WTC11 (cell line): Measurements from ENCODE around the gene IVNS1ABP. TPM values are rescaled to one million over a fixed set of nuclear protein-coding genes. Genes with fewer than 3 reads are reported as not detected.

ENCODE experiments used
- ATAC-seq: fragments of 200-7000 bp; cut with Tn5 transposase; 2 replicates; pipeline ENCODE4 v1.10.0; 2021; ENCODE audit warnings: mild to moderate bottlenecking, moderate library complexity
- CTCF ChIA-PET: fragments of 300-600 bp; sonication (Branson Sonifier 250); formaldehyde crosslinking; loops from one replicate; lab custom pipeline; 2021; ENCODE audit warnings: antibody characterized with exemption; lab: Charles Lee
- POLR2A ChIA-PET: fragments of 350-600 bp; sonication (Branson Sonifier 250); formaldehyde crosslinking; loops from one replicate; lab custom pipeline; 2021; ENCODE audit warnings: antibody characterized with exemption; lab: Charles Lee
- DNase-seq: peaks from one replicate; pipeline ENCODE4 v3.0.0; 2021; ENCODE audit warnings: low spot score
- H3K27ac Mint-ChIP-seq: 2 replicates; pipeline ENCODE4 v1.8.0; 2021; ENCODE audit warnings: mixed read lengths
- H3K27me3 Mint-ChIP-seq: 2 replicates; pipeline ENCODE4 v1.8.0; 2021; ENCODE audit warnings: low read depth, mild to moderate bottlenecking, moderate library complexity, mixed read lengths
- H3K36me3 Mint-ChIP-seq: 2 replicates; pipeline ENCODE4 v1.8.0; 2021; ENCODE audit warnings: mixed read lengths
- H3K4me1 Mint-ChIP-seq: 2 replicates; pipeline ENCODE4 v1.8.0; 2022; ENCODE audit warnings: mixed read lengths
- H3K4me3 Mint-ChIP-seq: 2 replicates; pipeline ENCODE4 v1.8.0; 2021; ENCODE audit warnings: mild to moderate bottlenecking, moderate library complexity, mixed read lengths
- H3K9me3 Mint-ChIP-seq: 2 replicates; pipeline ENCODE4 v1.8.0; 2021; ENCODE audit warnings: mixed read lengths
- CREM ChIP-seq: sonication (generic); formaldehyde crosslinking; IDR thresholded peaks from 2 replicates; pipeline ENCODE4 v1.8.1; 2022; ENCODE audit warnings: mild to moderate bottlenecking, missing genetic modification reagents, moderate library complexity
- EMX1 ChIP-seq: fragments of 250-450 bp; sonication (Bioruptor Pico); IDR thresholded peaks from 2 replicates; pipeline ENCODE4 v1.8.0; 2021; ENCODE audit warnings: mild to moderate bottlenecking
- FOXJ3 ChIP-seq: sonication (generic); formaldehyde crosslinking; IDR thresholded peaks from 2 replicates; pipeline ENCODE4 v1.9.0; 2021; ENCODE audit warnings: missing genetic modification reagents, mild to moderate bottlenecking, borderline replicate concordance
- IRF2 ChIP-seq: sonication (generic); formaldehyde crosslinking; IDR thresholded peaks from 2 replicates; pipeline ENCODE4 v1.8.0; 2022; ENCODE audit warnings: low read depth, missing genetic modification reagents, borderline replicate concordance
- KAT7 ChIP-seq: sonication (generic); formaldehyde crosslinking; IDR thresholded peaks from 2 replicates; pipeline ENCODE4 v1.8.1; 2023; ENCODE audit warnings: missing genetic modification reagents, mild to moderate bottlenecking, borderline replicate concordance
- PRRX2 ChIP-seq: fragments of 250-450 bp; sonication (Bioruptor Pico); IDR thresholded peaks from 2 replicates; pipeline ENCODE4 v1.8.0; 2021; ENCODE audit warnings: mild to moderate bottlenecking
- SMAD4 ChIP-seq: sonication (generic); formaldehyde crosslinking; IDR thresholded peaks from 2 replicates; pipeline ENCODE4 v1.8.0; 2022; ENCODE audit warnings: mild to moderate bottlenecking, missing genetic modification reagents
- TP53 ChIP-seq: sonication (generic); formaldehyde crosslinking; IDR thresholded peaks from 2 replicates; pipeline ENCODE4 v1.8.1; 2023; ENCODE audit warnings: mild to moderate bottlenecking, missing genetic modification reagents
- total RNA-seq: library from RNA; stranded (reverse); gene quantifications from 3 replicates; pipeline ENCODE4 v1.2.3, GENCODE V29; 2021
- TF ChIP-seq, protein P1 (sequence below): sonication (generic); formaldehyde crosslinking; IDR thresholded peaks from 2 replicates; pipeline ENCODE4 v1.8.1; 2023; ENCODE audit warnings: mild to moderate bottlenecking, missing genetic modification reagents, moderate library complexity
- TF ChIP-seq, protein P2 (sequence below): fragments of 250-450 bp; sonication (Bioruptor Pico); IDR thresholded peaks from 2 replicates; pipeline ENCODE4 v1.9.0; 2021; ENCODE audit warnings: mild to moderate bottlenecking, borderline replicate concordance
- TF ChIP-seq, protein P3 (sequence below): sonication (generic); formaldehyde crosslinking; IDR thresholded peaks from 2 replicates; pipeline ENCODE4 v1.8.0; 2022; ENCODE audit warnings: mild to moderate bottlenecking, missing genetic modification reagents
- TF ChIP-seq, protein P4 (sequence below): sonication (generic); formaldehyde crosslinking; IDR thresholded peaks from 2 replicates; pipeline ENCODE4 v1.8.1; 2023; ENCODE audit warnings: mild to moderate bottlenecking, missing genetic modification reagents, moderate library complexity
- TF ChIP-seq, protein P5 (sequence below): sonication (generic); formaldehyde crosslinking; conservative IDR thresholded peaks from 2 replicates; pipeline ENCODE4 v1.8.1; 2022; ENCODE audit warnings: mild to moderate bottlenecking, missing genetic modification reagents
- TF ChIP-seq, protein P6 (sequence below): sonication (generic); formaldehyde crosslinking; IDR thresholded peaks from 2 replicates; pipeline ENCODE4 v1.8.0; 2023; ENCODE audit warnings: missing genetic modification reagents, mild to moderate bottlenecking, borderline replicate concordance
- TF ChIP-seq, protein P7 (sequence below): sonication (generic); formaldehyde crosslinking; IDR thresholded peaks from 2 replicates; pipeline ENCODE4 v1.8.1; 2022; ENCODE audit warnings: mild to moderate bottlenecking, missing genetic modification reagents, moderate library complexity, borderline replicate concordance
- TF ChIP-seq, protein P8 (sequence below): fragments of 250-450 bp; sonication (Bioruptor Pico); conservative IDR thresholded peaks from 2 replicates; pipeline ENCODE4 v1.9.0; 2021; ENCODE audit warnings: mild to moderate bottlenecking

The IVNS1ABP gene
- total RNA-seq, 1 experiment from 2014 or later, result 159 TPM

DNA sequence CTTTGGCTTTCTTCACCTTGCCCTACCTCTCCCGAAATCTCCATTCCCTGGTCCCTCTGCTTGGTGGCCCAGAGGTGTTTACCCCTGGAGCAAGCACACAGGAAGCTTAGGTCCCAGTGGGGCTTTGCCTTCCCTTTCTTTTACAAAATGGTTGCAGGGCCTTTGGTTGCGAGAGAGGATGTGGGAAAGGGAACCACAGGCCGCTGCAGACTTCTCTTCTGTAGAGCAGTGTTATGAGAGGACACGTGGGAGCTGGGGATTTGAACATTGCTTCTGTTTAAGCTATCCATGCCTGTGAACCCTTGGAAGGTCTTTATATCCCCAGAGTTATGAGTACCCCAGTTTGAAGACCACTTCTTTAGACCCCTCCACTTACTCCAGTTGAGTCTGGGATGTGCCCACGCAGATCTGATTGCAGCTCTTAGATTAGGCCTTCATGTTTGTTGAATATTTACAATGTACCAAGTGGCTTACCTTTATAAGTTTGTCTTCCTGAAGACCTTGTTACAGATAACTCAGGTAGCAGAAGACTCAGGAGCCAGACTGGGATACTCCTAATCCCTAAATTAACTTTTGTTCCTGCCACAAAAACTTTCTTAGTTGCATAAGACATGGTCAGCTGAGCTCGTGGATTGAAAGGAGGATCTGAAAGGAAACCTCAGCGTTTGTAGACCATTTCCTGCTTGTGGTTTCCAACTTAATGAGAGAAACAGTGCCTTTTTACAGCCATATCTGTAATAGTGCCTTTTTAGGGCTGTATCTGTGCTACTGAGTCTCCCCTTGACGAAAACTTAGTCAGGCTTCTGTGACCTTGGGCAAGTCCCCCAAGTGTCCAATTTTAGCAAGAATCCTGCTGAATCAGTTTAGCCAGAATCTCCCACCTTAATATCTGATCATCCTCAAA, 21.9 kb upstream of the IVNS1ABP start:
- Mint-ChIP-seq H3K4me3 (no peak overlapping the region), H3K36me3 (no peaks in the 10 kb centered on the region), H3K9me3 (peaks cover 11% of the 10 kb centered on the region), H3K27me3 (no peaks in the 10 kb centered on the region), H3K4me1 (peaks cover 24% of the 10 kb centered on the region), H3K27ac (no peak overlapping the region; the same call in 1 of the 2 replicates)
- CTCF ChIA-PET, result interaction anchor here (0.7 kb wide), 1 partner anchor 221 kb away, joined by 3 read pairs; no protein-coding TSS in a partner anchor
- POLR2A ChIA-PET, result no interaction called here
- DNase-seq (no peak), ATAC-seq (peak; percentile 24; the same call in 1 of the 2 replicates)
- TF ChIP-seq TP53 (CRISPR knock-in tag) (no peak), KAT7 (no peak), FOXJ3 (CRISPR knock-in tag) (no peak), SMAD4 (CRISPR knock-in tag) (no peak)
- TF ChIP-seq, protein P1, sequence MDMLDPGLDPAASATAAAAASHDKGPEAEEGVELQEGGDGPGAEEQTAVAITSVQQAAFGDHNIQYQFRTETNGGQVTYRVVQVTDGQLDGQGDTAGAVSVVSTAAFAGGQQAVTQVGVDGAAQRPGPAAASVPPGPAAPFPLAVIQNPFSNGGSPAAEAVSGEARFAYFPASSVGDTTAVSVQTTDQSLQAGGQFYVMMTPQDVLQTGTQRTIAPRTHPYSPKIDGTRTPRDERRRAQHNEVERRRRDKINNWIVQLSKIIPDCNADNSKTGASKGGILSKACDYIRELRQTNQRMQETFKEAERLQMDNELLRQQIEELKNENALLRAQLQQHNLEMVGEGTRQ, result no peak
- TF ChIP-seq, protein P2, sequence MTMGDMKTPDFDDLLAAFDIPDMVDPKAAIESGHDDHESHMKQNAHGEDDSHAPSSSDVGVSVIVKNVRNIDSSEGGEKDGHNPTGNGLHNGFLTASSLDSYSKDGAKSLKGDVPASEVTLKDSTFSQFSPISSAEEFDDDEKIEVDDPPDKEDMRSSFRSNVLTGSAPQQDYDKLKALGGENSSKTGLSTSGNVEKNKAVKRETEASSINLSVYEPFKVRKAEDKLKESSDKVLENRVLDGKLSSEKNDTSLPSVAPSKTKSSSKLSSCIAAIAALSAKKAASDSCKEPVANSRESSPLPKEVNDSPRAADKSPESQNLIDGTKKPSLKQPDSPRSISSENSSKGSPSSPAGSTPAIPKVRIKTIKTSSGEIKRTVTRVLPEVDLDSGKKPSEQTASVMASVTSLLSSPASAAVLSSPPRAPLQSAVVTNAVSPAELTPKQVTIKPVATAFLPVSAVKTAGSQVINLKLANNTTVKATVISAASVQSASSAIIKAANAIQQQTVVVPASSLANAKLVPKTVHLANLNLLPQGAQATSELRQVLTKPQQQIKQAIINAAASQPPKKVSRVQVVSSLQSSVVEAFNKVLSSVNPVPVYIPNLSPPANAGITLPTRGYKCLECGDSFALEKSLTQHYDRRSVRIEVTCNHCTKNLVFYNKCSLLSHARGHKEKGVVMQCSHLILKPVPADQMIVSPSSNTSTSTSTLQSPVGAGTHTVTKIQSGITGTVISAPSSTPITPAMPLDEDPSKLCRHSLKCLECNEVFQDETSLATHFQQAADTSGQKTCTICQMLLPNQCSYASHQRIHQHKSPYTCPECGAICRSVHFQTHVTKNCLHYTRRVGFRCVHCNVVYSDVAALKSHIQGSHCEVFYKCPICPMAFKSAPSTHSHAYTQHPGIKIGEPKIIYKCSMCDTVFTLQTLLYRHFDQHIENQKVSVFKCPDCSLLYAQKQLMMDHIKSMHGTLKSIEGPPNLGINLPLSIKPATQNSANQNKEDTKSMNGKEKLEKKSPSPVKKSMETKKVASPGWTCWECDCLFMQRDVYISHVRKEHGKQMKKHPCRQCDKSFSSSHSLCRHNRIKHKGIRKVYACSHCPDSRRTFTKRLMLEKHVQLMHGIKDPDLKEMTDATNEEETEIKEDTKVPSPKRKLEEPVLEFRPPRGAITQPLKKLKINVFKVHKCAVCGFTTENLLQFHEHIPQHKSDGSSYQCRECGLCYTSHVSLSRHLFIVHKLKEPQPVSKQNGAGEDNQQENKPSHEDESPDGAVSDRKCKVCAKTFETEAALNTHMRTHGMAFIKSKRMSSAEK (CRISPR knock-in tag), result no peak
- TF ChIP-seq, protein P3, sequence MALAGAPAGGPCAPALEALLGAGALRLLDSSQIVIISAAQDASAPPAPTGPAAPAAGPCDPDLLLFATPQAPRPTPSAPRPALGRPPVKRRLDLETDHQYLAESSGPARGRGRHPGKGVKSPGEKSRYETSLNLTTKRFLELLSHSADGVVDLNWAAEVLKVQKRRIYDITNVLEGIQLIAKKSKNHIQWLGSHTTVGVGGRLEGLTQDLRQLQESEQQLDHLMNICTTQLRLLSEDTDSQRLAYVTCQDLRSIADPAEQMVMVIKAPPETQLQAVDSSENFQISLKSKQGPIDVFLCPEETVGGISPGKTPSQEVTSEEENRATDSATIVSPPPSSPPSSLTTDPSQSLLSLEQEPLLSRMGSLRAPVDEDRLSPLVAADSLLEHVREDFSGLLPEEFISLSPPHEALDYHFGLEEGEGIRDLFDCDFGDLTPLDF (CRISPR knock-in tag), result no peak
- TF ChIP-seq, protein P4, sequence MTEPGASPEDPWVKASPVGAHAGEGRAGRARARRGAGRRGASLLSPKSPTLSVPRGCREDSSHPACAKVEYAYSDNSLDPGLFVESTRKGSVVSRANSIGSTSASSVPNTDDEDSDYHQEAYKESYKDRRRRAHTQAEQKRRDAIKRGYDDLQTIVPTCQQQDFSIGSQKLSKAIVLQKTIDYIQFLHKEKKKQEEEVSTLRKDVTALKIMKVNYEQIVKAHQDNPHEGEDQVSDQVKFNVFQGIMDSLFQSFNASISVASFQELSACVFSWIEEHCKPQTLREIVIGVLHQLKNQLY, result no peak
- TF ChIP-seq, protein P5, sequence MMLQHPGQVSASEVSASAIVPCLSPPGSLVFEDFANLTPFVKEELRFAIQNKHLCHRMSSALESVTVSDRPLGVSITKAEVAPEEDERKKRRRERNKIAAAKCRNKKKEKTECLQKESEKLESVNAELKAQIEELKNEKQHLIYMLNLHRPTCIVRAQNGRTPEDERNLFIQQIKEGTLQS, result no peak
- TF ChIP-seq, protein P6, sequence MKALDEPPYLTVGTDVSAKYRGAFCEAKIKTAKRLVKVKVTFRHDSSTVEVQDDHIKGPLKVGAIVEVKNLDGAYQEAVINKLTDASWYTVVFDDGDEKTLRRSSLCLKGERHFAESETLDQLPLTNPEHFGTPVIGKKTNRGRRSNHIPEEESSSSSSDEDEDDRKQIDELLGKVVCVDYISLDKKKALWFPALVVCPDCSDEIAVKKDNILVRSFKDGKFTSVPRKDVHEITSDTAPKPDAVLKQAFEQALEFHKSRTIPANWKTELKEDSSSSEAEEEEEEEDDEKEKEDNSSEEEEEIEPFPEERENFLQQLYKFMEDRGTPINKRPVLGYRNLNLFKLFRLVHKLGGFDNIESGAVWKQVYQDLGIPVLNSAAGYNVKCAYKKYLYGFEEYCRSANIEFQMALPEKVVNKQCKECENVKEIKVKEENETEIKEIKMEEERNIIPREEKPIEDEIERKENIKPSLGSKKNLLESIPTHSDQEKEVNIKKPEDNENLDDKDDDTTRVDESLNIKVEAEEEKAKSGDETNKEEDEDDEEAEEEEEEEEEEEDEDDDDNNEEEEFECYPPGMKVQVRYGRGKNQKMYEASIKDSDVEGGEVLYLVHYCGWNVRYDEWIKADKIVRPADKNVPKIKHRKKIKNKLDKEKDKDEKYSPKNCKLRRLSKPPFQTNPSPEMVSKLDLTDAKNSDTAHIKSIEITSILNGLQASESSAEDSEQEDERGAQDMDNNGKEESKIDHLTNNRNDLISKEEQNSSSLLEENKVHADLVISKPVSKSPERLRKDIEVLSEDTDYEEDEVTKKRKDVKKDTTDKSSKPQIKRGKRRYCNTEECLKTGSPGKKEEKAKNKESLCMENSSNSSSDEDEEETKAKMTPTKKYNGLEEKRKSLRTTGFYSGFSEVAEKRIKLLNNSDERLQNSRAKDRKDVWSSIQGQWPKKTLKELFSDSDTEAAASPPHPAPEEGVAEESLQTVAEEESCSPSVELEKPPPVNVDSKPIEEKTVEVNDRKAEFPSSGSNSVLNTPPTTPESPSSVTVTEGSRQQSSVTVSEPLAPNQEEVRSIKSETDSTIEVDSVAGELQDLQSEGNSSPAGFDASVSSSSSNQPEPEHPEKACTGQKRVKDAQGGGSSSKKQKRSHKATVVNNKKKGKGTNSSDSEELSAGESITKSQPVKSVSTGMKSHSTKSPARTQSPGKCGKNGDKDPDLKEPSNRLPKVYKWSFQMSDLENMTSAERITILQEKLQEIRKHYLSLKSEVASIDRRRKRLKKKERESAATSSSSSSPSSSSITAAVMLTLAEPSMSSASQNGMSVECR, result no peak

DNA sequence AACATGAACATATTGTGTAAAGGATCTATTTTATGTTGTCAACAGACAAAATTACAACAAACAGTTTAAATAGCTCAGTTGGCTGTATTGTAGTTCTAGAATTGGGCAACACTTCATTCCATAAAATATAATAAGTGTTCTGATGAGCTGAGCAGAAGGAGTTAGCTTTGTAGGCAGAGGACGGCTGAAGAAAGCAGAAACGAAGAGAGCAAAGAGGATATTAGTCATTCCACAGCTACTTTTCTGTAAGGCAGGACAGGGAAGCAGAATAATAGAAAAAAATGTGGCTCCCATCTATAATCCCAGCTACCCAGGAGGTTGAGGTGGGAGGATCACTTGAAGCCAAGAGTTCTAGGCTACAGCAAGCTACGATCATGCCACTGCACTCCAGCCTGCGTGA, 20.2 kb upstream of the IVNS1ABP start:
- CTCF ChIA-PET, result interaction anchor here (1.4 to 1.5 kb wide), 2 partner anchors 223 to 259 kb away, joined by 3 to 7 read pairs; no protein-coding TSS in a partner anchor
- TF ChIP-seq, protein P1, result no peak
- TF ChIP-seq EMX1 (CRISPR knock-in tag) (no peak), CREM (CRISPR knock-in tag) (no peak), PRRX2 (CRISPR knock-in tag) (no peak), IRF2 (CRISPR knock-in tag) (no peak)
- TF ChIP-seq, protein P7, sequence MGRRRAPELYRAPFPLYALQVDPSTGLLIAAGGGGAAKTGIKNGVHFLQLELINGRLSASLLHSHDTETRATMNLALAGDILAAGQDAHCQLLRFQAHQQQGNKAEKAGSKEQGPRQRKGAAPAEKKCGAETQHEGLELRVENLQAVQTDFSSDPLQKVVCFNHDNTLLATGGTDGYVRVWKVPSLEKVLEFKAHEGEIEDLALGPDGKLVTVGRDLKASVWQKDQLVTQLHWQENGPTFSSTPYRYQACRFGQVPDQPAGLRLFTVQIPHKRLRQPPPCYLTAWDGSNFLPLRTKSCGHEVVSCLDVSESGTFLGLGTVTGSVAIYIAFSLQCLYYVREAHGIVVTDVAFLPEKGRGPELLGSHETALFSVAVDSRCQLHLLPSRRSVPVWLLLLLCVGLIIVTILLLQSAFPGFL (CRISPR knock-in tag), result no peak
- TF ChIP-seq, protein P8, sequence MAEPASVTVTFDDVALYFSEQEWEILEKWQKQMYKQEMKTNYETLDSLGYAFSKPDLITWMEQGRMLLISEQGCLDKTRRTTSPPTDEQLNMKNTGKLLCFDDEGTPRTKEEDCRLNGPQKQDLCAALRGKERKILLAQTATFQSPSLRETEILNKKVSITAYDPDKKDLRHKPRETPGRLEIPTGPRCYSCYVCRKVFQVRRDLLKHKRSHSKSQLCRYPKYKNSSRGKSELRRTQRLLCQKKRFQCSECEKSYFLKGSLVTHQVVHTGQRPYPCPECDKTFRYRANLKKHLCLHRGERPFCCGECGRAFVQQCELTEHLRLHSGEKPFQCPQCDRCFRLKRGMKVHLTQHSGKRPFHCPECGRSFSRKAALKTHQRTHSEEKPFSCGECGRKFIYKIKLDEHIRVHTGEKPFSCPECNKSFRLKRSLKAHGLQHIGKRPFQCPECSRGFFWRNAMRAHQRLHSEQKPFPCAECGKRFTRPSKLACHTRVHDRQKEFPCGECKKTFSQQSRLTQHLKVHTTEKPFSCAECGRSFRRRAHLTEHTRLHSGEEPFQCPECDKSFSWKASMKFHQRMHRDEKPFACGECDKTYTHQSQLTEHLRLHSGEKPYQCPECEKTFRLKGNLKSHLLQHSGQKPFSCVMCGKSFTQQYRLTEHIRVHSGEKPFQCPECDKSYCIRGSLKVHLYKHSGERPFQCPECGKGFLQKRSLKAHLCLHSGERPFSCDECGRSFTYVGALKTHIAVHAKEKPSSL, result no peak

More for the DNA sequence above, 20.2 kb upstream of the IVNS1ABP start:
- no peak for ATAC-seq
- Mint-ChIP-seq H3K9me3 (peaks cover 11% of the 10 kb centered on the region), H3K27ac (no peak overlapping the region), H3K36me3 (no peaks in the 10 kb centered on the region), H3K27me3 (no peaks in the 10 kb centered on the region), H3K4me1 (peaks cover 21% of the 10 kb centered on the region), H3K4me3 (no peak overlapping the region)
- POLR2A ChIA-PET, result interaction anchor here (0.6 to 1.2 kb wide), 2 partner anchors 12 to 20 kb away, joined by 3 to 5 read pairs; partner anchors contain the start of gene IVNS1ABP
- no peak for DNase-seq
